Measurements from ENCODE around the gene TGFBI.

Gene TGFBI

GRCh38 chr5:136066661-136067271 lies 38.0 kb downstream of the TGFBI start:
- no peak for DNase-seq

- DNase-seq: no peak
These were observed 38.6 kb downstream of the TGFBI start for GRCh38 chr5:136067422-136067821.

GRCh38 chr5:136070486-136071285 lies 41.9 kb downstream of the TGFBI start:
- no peak for DNase-seq

- DNase-seq: no peak
These were observed 45.1 kb downstream of the TGFBI start for GRCh38 chr5:136073714-136074529.

- no peak for DNase-seq
These were observed 46.7 kb downstream of the TGFBI start for GRCh38 chr5:136075466-136075891.

GRCh38 chr5:136076067-136076466 lies 47.3 kb downstream of the TGFBI start:
- no peak for DNase-seq

GRCh38 chr5:136076881-136077445 lies 48.2 kb downstream of the TGFBI start:
- no peak for DNase-seq

GRCh38 chr5:136079195-136079985 lies 50.6 kb downstream of the TGFBI start:
- no peak for DNase-seq

GRCh38 chr5:136080113-136080482 lies 51.3 kb downstream of the TGFBI start:
- no peak for DNase-seq

GRCh38 chr5:136080483-136081216 lies 51.9 kb downstream of the TGFBI start:
- no peak for DNase-seq

- DNase-seq: no peak
These were observed 52.4 kb downstream of the TGFBI start for GRCh38 chr5:136081217-136081591.

GRCh38 chr5:136082390-136083193 lies 53.8 kb downstream of the TGFBI start:
- no peak for DNase-seq

- no peak for DNase-seq
These were observed 55.9 kb downstream of the TGFBI start for GRCh38 chr5:136084698-136085097.

- DNase-seq: no peak
These were observed 58.2 kb downstream of the TGFBI start for GRCh38 chr5:136086783-136087566.

GRCh38 chr5:136087961-136088871 lies 59.4 kb downstream of the TGFBI start:
- DNase-seq: no peak

GRCh38 chr5:136089791-136090190 lies 61.0 kb downstream of the TGFBI start:
- no peak for DNase-seq

GRCh38 chr5:136090319-136090718 lies 61.5 kb downstream of the TGFBI start:
- DNase-seq: no peak

GRCh38 chr5:136094189-136094912 lies 65.6 kb downstream of the TGFBI start:
- DNase-seq: no peak

Measured in SIG-M5 (cell line).